NCI-H2227 (cell line): ENCODE measurements around the gene VEGFB.
A peak's percentile ranks its signal among the peaks of the same experiment; 100 is the strongest.
"Not testable (repeated sequence)": the region's sequence is repeated elsewhere in the genome, so short reads cannot be mapped to it uniquely, and the experiment has no call there.

Experiments used
- DNase-seq: peaks from one replicate; lab custom pipeline; 2025; ENCODE audit not compliant: unreplicated experiment; lab: John Stamatoyannopoulos, UW

Gene VEGFB

GRCh38 chr11:64245797-64246620 is 11.6 kb downstream of the VEGFB start:
- peak; percentile 44 for DNase-seq

GRCh38 chr11:64246621-64246870 is 12.2 kb downstream of the VEGFB start:
- not testable (repeated sequence) for DNase-seq

- DNase-seq: peak; percentile 92
Measured at GRCh38 chr11:64246871-64247728, 12.7 kb downstream of the VEGFB start, which contains the start of gene PPP1R14B. PPP1R14B (minus strand) TSS chr11:64246943; CDS start chr11:64246673, 270 bp downstream.

- DNase-seq: peak; percentile 73
Measured at GRCh38 chr11:64247729-64248531, 13.5 kb downstream of the VEGFB start.

- DNase-seq: no peak
Measured at GRCh38 chr11:64248578-64248977, 14.2 kb downstream of the VEGFB start.

GRCh38 chr11:64249038-64249437 is 14.7 kb downstream of the VEGFB start:
- DNase-seq: no peak

GRCh38 chr11:64249563-64250414 is 15.4 kb downstream of the VEGFB start:
- DNase-seq: peak; percentile 70

- DNase-seq: peak; percentile 67
Measured at GRCh38 chr11:64250415-64251015, 16.1 kb downstream of the VEGFB start.

- peak; percentile 82 for DNase-seq
Measured at GRCh38 chr11:64251016-64251752, 16.8 kb downstream of the VEGFB start, which contains the start of gene PLCB3. PLCB3 (plus strand) TSS chr11:64251530; CDS start chr11:64251650, 120 bp downstream.

GRCh38 chr11:64251753-64252002 is 17.3 kb downstream of the VEGFB start:
- DNase-seq: no peak

GRCh38 chr11:64252003-64252872 is 17.9 kb downstream of the VEGFB start:
- peak; percentile 43 for DNase-seq

- DNase-seq: no peak
Measured at GRCh38 chr11:64253043-64253442, 18.7 kb downstream of the VEGFB start.

GRCh38 chr11:64253481-64253880 is 19.1 kb downstream of the VEGFB start:
- DNase-seq: no peak

- DNase-seq: no peak
Measured at GRCh38 chr11:64254326-64254725, 19.9 kb downstream of the VEGFB start.

- no peak for DNase-seq
Measured at GRCh38 chr11:64255135-64256128, 21.0 kb downstream of the VEGFB start.

- no peak for DNase-seq
Measured at GRCh38 chr11:64256300-64256699, 21.9 kb downstream of the VEGFB start.

- DNase-seq: no peak
Measured at GRCh38 chr11:64258356-64258755, 24.0 kb downstream of the VEGFB start.
